NT2/D1 (cell line): ENCODE results near the gene PRKAG3.
"Not testable (repeated sequence)": the region's sequence is repeated elsewhere in the genome, so short reads cannot be mapped to it uniquely, and the experiment has no call there.

ENCODE experiments used
- DNase-seq: peaks from one replicate; pipeline ENCODE4 v3.0.0-alpha.2; 2011; ENCODE audit warnings: low read depth, low spot score
- H3K27me3 ChIP-seq: 2 replicates; pipeline ENCODE4 v1.6.0; 2011; ENCODE audit warnings: mild to moderate bottlenecking; ENCODE audit not compliant: insufficient read length, insufficient read depth
- H3K36me3 ChIP-seq: 2 replicates; pipeline ENCODE4 v1.6.1; 2011; ENCODE audit warnings: mild to moderate bottlenecking, low read length, mixed read lengths; ENCODE audit not compliant: insufficient read depth, insufficient read length
- H3K4me1 ChIP-seq: 2 replicates; pipeline ENCODE4 v1.5.1; 2011; ENCODE audit not compliant: insufficient read depth, insufficient read length
- H3K4me3 ChIP-seq: 2 replicates; pipeline ENCODE4 v1.5.1; 2011; ENCODE audit warnings: low read depth; ENCODE audit not compliant: insufficient read length
- H3K9ac ChIP-seq: 2 replicates; pipeline ENCODE4 v1.6.0; 2011; ENCODE audit warnings: low read depth; ENCODE audit not compliant: insufficient read length
- H3K9me3 ChIP-seq: 2 replicates; pipeline ENCODE4 v1.5.1; 2011; ENCODE audit warnings: mild to moderate bottlenecking, low read length; ENCODE audit not compliant: insufficient read depth
- SUZ12 ChIP-seq: IDR thresholded peaks from 2 replicates; pipeline ENCODE4 v1.6.1; 2011; ENCODE audit not compliant: insufficient read length, insufficient read depth; ENCODE audit errors: extremely low read depth
- YY1 ChIP-seq: IDR thresholded peaks from 2 replicates; pipeline ENCODE4 v1.6.1; 2011; ENCODE audit not compliant: insufficient read length, insufficient read depth
- ZNF274 ChIP-seq: IDR thresholded peaks from 2 replicates; pipeline ENCODE4 v1.6.1; 2011; ENCODE audit warnings: mild to moderate bottlenecking, low read depth, low read length

PRKAG3 gene

DNA sequence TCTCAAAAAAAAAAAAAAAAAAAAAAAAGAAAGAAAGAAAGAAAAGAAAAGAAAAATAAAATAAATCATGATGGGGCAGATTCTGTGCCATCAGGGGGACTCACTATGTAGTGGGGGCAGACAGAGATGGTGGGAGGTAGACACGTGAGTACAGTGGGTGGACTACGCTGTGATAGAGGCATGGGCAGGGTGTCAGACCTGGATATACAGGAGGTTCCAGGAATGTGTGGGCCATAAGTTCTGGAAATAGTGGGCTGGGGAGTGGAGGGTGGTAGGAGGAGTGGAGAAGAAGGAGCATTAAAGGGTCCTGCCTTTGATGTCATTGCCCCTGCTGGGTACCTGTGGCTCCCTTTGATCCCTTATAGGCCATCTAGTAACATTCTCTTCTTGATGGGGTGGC is 19.2 kb upstream of the PRKAG3 start:
- no peak for DNase-seq
- Histone ChIP-seq H3K36me3 (no peaks in the 10 kb centered on the region), H3K9me3 (peaks cover 8% of the 10 kb centered on the region; the same call in 1 of the 2 replicates), H3K4me3 (no peak overlapping the region), H3K4me1 (peaks cover 20% of the 10 kb centered on the region), H3K27me3 (peaks cover 13% of the 10 kb centered on the region), H3K9ac (no peak overlapping the region)
- TF ChIP-seq ZNF274 (no peak), YY1 (no peak), SUZ12 (no peak)

DNA sequence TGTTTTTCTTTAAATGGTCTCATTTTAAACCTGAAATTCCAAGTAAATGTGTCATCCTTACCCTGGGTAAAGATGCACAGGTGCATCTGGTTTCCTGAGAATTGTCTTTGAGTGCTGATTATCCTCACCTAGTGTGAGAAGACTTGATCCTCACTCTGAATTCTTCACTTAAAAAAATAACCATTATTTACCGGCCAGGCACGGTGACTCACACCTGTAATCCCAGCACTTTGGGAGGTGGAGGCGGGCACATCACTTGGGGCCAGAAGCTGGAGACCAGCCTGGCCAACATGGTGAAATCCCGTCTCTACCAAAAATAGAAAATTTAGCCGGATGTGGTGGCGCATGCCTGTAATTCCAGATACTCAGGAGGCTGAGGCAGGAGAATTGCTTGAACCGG is 18.1 kb upstream of the PRKAG3 start:
- no peak overlapping the region for H3K4me3 ChIP-seq
- TF ChIP-seq SUZ12 (no peak), YY1 (no peak), ZNF274 (no peak)
- peaks cover 13% of the 10 kb centered on the region for H3K4me1 ChIP-seq
- no peaks in the 10 kb centered on the region for H3K36me3 ChIP-seq
- peaks cover 17% of the 10 kb centered on the region; the same call in 1 of the 2 replicates for H3K9me3 ChIP-seq
- DNase-seq: no peak
- H3K9ac ChIP-seq: no peak overlapping the region
- peaks cover 3% of the 10 kb centered on the region for H3K27me3 ChIP-seq

DNA sequence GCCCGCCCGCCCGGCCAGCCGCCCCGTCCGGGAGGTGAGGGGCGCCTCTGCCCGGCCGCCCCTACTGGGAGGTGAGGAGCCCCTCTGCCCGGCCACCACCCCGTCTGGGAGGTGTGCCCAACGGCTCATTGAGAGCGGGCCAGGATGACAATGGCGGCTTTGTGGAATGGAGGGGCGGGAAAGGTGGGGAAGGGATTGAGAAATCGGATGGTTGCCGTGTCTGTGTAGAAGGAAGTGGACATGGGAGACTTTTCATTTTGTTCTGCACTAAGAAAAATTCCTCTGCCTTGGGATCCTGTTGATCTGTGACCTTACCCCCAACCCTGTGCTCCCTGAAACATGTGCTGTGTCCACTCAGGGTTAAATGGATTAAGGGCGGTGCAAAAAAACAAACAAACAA is 15.4 kb upstream of the PRKAG3 start:
- not testable (repeated sequence) for H3K4me3 ChIP-seq, H3K27me3 ChIP-seq, H3K4me1 ChIP-seq, H3K36me3 ChIP-seq, H3K9ac ChIP-seq, DNase-seq
- H3K9me3 ChIP-seq: peaks cover 23% of the 10 kb centered on the region; the same call in 1 of the 2 replicates

DNA sequence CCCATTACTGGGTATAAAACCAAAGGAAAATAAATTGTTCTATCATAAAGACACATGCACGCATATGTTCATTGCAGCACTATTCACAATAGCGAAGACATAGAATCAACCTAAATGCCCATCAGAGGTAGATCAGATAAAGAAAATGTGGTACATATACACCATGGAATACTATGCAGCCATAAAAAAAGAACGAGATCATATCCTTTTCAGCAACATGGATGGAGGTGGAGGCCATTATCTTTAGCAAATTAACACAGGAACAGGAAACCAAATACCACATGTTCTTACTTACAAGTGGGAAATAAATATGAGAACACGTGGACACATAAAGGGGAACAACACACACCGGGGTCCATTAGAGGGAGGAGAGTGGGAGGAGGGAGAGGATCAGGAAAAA is 12.7 kb upstream of the PRKAG3 start:
- not testable (repeated sequence) for H3K27me3 ChIP-seq, H3K36me3 ChIP-seq, DNase-seq, H3K9ac ChIP-seq, H3K4me3 ChIP-seq, H3K4me1 ChIP-seq
- H3K9me3 ChIP-seq: peaks cover 23% of the 10 kb centered on the region; the same call in 1 of the 2 replicates

DNA sequence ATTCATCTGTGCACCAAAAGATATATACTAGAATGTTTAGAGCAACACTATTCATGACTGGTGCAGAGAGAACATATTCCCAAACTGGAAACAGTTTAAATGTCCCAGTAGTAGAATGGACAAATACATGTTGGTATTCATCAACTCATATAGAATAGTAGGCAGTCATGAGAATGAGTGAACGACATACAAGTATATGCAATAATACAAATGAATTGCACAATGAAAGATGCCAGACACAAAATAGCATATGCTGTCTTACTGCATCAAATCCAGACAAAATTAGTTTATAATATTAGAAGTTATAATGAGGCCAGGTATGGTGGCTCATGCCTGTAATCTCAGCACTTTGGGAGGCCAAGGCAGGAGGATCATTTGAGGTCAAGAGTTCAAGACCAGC is 8.3 kb upstream of the PRKAG3 start:
- peaks cover 18% of the 10 kb centered on the region for H3K9me3 ChIP-seq
- no peaks in the 10 kb centered on the region for H3K27me3 ChIP-seq
- no peak for DNase-seq
- no peak overlapping the region for H3K9ac ChIP-seq
- TF ChIP-seq YY1 (no peak), ZNF274 (no peak), SUZ12 (no peak)
- H3K4me1 ChIP-seq: no peaks in the 10 kb centered on the region
- no peaks in the 10 kb centered on the region for H3K36me3 ChIP-seq
- H3K4me3 ChIP-seq: no peak overlapping the region

DNA sequence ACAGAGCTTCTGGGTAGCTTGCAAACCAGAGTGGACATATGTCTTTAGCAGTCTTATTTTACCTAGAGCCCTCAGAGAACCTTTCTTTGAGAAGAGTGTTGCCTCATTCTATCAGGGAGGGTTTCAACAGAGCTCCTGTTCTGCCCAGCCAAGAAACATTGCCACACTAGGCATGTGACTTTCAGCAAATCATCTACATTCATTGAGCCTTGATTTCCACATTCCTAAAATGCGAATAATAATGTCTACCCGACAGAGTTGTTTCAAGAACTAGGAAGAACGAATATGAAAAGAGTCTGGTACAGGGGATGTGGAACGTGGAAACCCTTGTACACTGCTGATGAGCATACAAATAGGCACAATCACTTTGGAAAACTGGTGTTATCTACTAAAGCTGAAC is 7.8 kb upstream of the PRKAG3 start:
- no peak for DNase-seq
- no peak overlapping the region for H3K4me3 ChIP-seq
- H3K9ac ChIP-seq: no peak overlapping the region
- H3K27me3 ChIP-seq: no peaks in the 10 kb centered on the region
- no peaks in the 10 kb centered on the region for H3K36me3 ChIP-seq
- H3K4me1 ChIP-seq: no peaks in the 10 kb centered on the region
- TF ChIP-seq SUZ12 (no peak), ZNF274 (no peak), YY1 (no peak)
- H3K9me3 ChIP-seq: peaks cover 13% of the 10 kb centered on the region

DNA sequence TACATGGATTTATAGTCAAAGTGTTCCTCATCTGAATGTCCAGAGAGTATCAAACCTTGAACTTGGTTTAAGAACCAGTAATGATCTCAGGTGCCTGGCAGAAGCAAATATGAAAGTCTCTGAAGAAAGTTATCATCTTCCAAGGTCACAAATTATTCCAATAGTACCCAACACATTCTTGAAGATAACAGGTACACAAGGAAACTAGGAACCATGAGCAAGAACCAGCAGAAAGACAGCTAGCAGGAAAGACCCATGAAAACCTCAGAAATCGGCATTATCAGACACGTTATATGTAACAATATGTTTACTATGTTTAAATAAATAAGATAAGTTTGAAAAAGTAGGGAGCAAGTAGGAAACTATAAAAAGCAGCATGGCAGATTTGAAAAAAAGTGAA is 5.9 kb upstream of the PRKAG3 start:
- Histone ChIP-seq H3K27me3 (no peaks in the 10 kb centered on the region), H3K36me3 (no peaks in the 10 kb centered on the region), H3K4me3 (no peak overlapping the region), H3K9ac (no peak overlapping the region), H3K4me1 (no peaks in the 10 kb centered on the region), H3K9me3 (peaks cover 10% of the 10 kb centered on the region; the same call in 1 of the 2 replicates)
- DNase-seq: no peak
- TF ChIP-seq ZNF274 (no peak), YY1 (no peak), SUZ12 (no peak)

DNA sequence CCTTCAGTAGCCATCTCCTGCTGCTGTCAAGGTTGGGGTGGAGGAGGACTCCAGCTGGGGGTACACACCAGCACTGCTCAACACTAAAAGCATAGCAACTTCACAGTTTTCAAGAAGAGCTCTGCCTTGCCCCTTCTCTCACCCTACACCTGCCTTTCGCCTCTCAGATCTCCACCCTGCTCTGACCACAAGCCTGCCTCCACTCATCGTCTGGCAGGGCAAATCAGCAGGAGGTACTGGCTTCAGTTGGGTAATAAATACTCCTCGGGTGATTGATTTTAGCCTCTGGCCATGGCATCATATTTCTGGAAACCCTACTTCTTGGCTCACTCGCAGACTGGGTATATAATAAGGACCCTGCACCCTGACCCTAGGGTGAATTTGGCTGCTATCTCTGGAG is 3.1 kb upstream of the PRKAG3 start:
- Histone ChIP-seq H3K4me3 (no peak overlapping the region), H3K9ac (no peak overlapping the region), H3K27me3 (no peaks in the 10 kb centered on the region), H3K9me3 (peaks cover 10% of the 10 kb centered on the region; the same call in 1 of the 2 replicates), H3K36me3 (no peaks in the 10 kb centered on the region), H3K4me1 (peaks cover 1% of the 10 kb centered on the region)
- DNase-seq: no peak
- TF ChIP-seq YY1 (no peak), ZNF274 (no peak), SUZ12 (no peak)
